IPS-15b (cell line): ENCODE results near the gene CPSF7.

Source experiments
- H3K27me3 ChIP-seq: one replicate; pipeline ENCODE4 v1.6.1; 2013; ENCODE audit warnings: low read length; ENCODE audit not compliant: control insufficient read depth, insufficient read depth
- H3K36me3 ChIP-seq: one replicate; pipeline ENCODE4 v1.6.1; 2013; ENCODE audit warnings: low read length; ENCODE audit not compliant: control insufficient read depth, insufficient read depth
- H3K4me1 ChIP-seq: one replicate; pipeline ENCODE4 v1.6.1; 2013; ENCODE audit warnings: mild to moderate bottlenecking, low read length; ENCODE audit not compliant: control insufficient read depth, insufficient read depth
- H3K4me3 ChIP-seq: one replicate; pipeline ENCODE4 v1.5.1; 2013; ENCODE audit warnings: low read depth, low read length
- H3K9ac ChIP-seq: one replicate; pipeline ENCODE4 v1.6.1; 2013; ENCODE audit warnings: low read depth, mild to moderate bottlenecking, low read length
- H3K9me3 ChIP-seq: one replicate; pipeline ENCODE4 v1.6.1; 2013; ENCODE audit warnings: mild to moderate bottlenecking, low read length; ENCODE audit not compliant: control insufficient read depth, insufficient read depth

The CPSF7 gene

DNA sequence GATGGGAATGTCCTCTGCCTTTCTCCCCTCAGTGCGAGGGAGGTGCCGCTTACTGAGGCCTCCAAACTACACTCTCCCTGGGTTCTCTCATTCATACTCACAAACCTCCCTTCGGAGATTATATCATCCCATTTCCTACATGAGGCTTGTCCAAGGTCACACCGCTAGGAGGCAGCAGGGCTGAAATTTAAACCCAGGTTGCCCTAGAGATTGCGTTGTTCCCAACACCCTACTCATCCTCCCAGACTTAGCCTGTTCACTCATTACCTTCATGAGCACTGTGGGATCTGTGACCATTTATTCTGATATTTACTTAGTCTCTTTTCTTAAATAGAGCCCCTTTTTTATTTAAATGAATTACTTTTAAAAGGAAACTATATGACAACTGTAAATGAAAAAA lies 31.2 kb upstream of the CPSF7 start:
- no peak overlapping the region for H3K9ac ChIP-seq
- H3K4me3 ChIP-seq: no peak overlapping the region
- H3K27me3 ChIP-seq: no peaks in the 10 kb centered on the region
- no peaks in the 10 kb centered on the region for H3K36me3 ChIP-seq
- H3K4me1 ChIP-seq: no peaks in the 10 kb centered on the region
- H3K9me3 ChIP-seq: no peaks in the 10 kb centered on the region

GRCh38 chr11:61460474-61460881 lies 30.7 kb upstream of the CPSF7 start:
- Histone ChIP-seq H3K9ac (no peak overlapping the region), H3K36me3 (no peaks in the 10 kb centered on the region), H3K4me1 (no peaks in the 10 kb centered on the region)

DNA sequence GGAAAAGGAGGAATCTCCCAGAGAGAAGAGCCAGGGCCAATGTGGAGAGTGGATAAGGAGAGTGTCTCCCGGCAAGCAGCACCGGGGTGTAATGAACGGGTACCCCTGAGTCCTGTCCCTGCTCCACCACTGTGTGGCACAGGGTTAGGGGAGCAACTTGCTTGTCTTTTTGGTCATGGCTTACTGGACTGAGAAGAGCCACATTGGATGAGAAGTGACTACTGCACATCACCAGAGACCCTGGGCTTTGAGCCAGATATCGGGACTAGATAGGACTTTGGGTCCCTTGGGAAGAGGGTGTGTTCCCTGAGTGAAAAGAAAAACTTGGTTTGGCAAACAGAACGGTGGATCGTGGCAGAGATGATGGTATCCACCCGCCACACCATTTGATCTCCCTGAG lies 24.7 kb upstream of the CPSF7 start:
- H3K4me1 ChIP-seq: no peaks in the 10 kb centered on the region
- H3K36me3 ChIP-seq: peaks cover 3% of the 10 kb centered on the region
- H3K9ac ChIP-seq: no peak overlapping the region

More at GRCh38 chr11:61460474-61460881, 30.7 kb upstream of the CPSF7 start:
- H3K4me3 ChIP-seq: no peak overlapping the region
- H3K27me3 ChIP-seq: no peaks in the 10 kb centered on the region
- no peaks in the 10 kb centered on the region for H3K9me3 ChIP-seq

GRCh38 chr11:61453695-61454094 lies 23.9 kb upstream of the CPSF7 start:
- Histone ChIP-seq H3K9ac (no peak overlapping the region), H3K9me3 (no peaks in the 10 kb centered on the region), H3K36me3 (peaks cover 3% of the 10 kb centered on the region), H3K4me3 (no peak overlapping the region), H3K27me3 (no peaks in the 10 kb centered on the region), H3K4me1 (no peaks in the 10 kb centered on the region)

More for the DNA sequence above, 24.7 kb upstream of the CPSF7 start:
- Histone ChIP-seq H3K27me3 (no peaks in the 10 kb centered on the region), H3K9me3 (no peaks in the 10 kb centered on the region), H3K4me3 (no peak overlapping the region)

DNA sequence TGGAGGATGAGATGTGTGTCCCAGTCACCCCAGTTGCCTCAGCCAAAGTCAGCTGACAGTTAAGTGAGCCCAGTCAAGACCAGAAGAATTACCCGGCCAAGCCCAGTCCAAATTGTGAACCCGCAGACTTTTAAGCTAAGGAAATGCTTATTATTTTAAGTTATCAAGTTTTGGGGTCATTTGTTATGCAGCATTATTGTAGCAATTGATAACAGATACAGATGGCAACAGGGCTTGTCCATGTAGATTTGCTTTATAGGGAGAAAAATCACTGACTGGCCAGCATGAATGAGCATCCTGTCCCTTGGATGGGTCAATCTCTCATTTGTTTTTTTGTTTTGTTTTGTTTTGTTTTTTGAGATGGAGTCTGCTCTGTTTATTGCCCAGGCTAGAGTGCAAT lies 23.1 kb upstream of the CPSF7 start:
- Histone ChIP-seq H3K27me3 (no peaks in the 10 kb centered on the region), H3K9ac (no peak overlapping the region), H3K4me1 (no peaks in the 10 kb centered on the region), H3K36me3 (peaks cover 10% of the 10 kb centered on the region), H3K4me3 (no peak overlapping the region), H3K9me3 (no peaks in the 10 kb centered on the region)

DNA sequence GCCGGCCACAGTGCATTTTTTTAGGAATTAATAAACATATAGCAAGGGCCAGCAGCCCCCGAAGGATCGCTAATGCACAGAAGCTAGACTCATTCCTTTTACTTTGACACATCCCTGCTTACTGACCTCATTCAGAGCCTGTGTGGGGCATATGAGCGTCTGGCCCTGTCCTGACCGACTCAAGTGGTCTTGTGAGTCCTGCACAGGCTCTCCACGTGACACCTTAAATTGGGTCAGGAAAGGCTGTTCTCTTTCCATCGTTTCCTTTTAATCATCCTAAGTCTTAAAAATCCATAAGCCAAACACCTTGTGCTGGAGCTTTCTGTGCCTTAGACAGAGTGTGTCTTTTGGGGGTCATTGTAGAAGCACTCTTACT lies 18.8 kb upstream of the CPSF7 start:
- Histone ChIP-seq H3K36me3 (peaks cover 29% of the 10 kb centered on the region), H3K4me3 (no peak overlapping the region), H3K27me3 (no peaks in the 10 kb centered on the region), H3K9ac (no peak overlapping the region), H3K9me3 (no peaks in the 10 kb centered on the region), H3K4me1 (no peaks in the 10 kb centered on the region)

GRCh38 chr11:61447601-61448551 lies 18.1 kb upstream of the CPSF7 start:
- Histone ChIP-seq H3K9ac (no peak overlapping the region), H3K9me3 (no peaks in the 10 kb centered on the region), H3K27me3 (no peaks in the 10 kb centered on the region), H3K36me3 (peaks cover 34% of the 10 kb centered on the region), H3K4me1 (no peaks in the 10 kb centered on the region), H3K4me3 (no peak overlapping the region)

DNA sequence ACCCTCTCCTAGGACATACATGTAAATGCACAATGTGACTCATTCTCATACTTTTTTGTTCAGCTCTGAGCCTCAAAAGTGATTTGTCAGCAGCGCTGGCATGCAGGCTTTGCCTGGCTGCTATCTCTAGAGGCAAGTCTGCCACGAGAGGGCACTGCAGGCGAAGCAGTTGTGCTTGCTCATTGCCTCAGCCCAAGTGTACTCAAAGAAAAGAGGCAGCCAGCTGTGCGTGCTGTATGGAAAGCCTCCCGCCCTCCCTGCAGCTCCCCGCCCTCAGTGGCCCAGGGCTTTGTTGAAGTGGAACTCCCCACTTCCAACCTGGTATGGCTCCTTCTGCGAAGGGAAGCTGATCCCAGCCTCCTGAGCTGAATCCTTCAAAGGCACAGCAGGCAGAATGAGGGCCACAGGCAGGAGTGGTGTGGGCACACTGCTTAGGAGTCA lies 16.5 kb upstream of the CPSF7 start:
- H3K9ac ChIP-seq: no peak overlapping the region
- H3K9me3 ChIP-seq: no peaks in the 10 kb centered on the region
- H3K36me3 ChIP-seq: peaks cover 34% of the 10 kb centered on the region
- no peak overlapping the region for H3K4me3 ChIP-seq
- H3K27me3 ChIP-seq: no peaks in the 10 kb centered on the region
- H3K4me1 ChIP-seq: no peaks in the 10 kb centered on the region

GRCh38 chr11:61445516-61445915 lies 15.7 kb upstream of the CPSF7 start:
- Histone ChIP-seq H3K9me3 (no peaks in the 10 kb centered on the region), H3K36me3 (peaks cover 36% of the 10 kb centered on the region), H3K9ac (no peak overlapping the region), H3K4me3 (no peak overlapping the region), H3K4me1 (no peaks in the 10 kb centered on the region), H3K27me3 (no peaks in the 10 kb centered on the region)

GRCh38 chr11:61442616-61443015 lies 12.8 kb upstream of the CPSF7 start:
- no peak overlapping the region for H3K4me3 ChIP-seq
- no peaks in the 10 kb centered on the region for H3K27me3 ChIP-seq
- peaks cover 49% of the 10 kb centered on the region for H3K36me3 ChIP-seq

GRCh38 chr11:61439615-61440014 lies 9.8 kb upstream of the CPSF7 start:
- Histone ChIP-seq H3K4me3 (no peak overlapping the region), H3K36me3 (peaks cover 42% of the 10 kb centered on the region), H3K27me3 (no peaks in the 10 kb centered on the region)

More at GRCh38 chr11:61442616-61443015, 12.8 kb upstream of the CPSF7 start:
- Histone ChIP-seq H3K9me3 (no peaks in the 10 kb centered on the region), H3K4me1 (no peaks in the 10 kb centered on the region), H3K9ac (no peak overlapping the region)

DNA sequence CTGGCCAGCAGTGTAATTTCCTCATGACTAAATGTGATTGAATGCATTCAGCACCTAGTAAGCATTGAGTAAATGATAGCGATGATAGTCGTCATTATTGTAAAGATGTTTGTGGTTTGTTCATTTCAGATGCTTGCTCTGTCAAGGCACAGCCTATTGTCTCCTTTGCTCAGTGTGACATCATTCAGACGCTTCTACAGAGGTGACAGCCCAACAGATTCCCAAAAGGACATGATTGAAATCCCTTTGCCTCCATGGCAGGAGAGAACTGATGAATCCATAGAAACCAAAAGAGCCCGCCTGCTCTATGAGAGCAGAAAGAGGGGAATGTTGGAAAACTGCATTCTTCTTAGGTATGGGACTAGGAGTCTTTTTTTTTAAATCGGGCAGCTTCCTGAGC lies 7.7 kb upstream of the CPSF7 start:
- Histone ChIP-seq H3K4me1 (no peaks in the 10 kb centered on the region), H3K27me3 (no peaks in the 10 kb centered on the region), H3K9ac (no peak overlapping the region), H3K36me3 (peaks cover 38% of the 10 kb centered on the region), H3K9me3 (no peaks in the 10 kb centered on the region), H3K4me3 (no peak overlapping the region)

More at GRCh38 chr11:61439615-61440014, 9.8 kb upstream of the CPSF7 start:
- no peak overlapping the region for H3K9ac ChIP-seq
- no peaks in the 10 kb centered on the region for H3K4me1 ChIP-seq
- no peaks in the 10 kb centered on the region for H3K9me3 ChIP-seq
